Nephron (organoid): Measurements from ENCODE around the gene SIRT2.

Source experiments
- H3K27ac Mint-ChIP-seq, 3 experiments: 2 replicates each; pipeline ENCODE4 v1.8.0; 2020; ENCODE audit warnings: mixed read lengths in 3 of 3, mild to moderate bottlenecking in 2 of 3, moderate library complexity in 1 of 3
- H3K27me3 Mint-ChIP-seq: 2 replicates; pipeline ENCODE4 v1.8.0; 2021; ENCODE audit warnings: low read depth, mild to moderate bottlenecking, moderate library complexity, mixed read lengths
- H3K36me3 Mint-ChIP-seq: 2 replicates; pipeline ENCODE4 v1.8.0; 2020; ENCODE audit warnings: low read depth, mixed read lengths
- H3K4me1 Mint-ChIP-seq: 2 replicates; pipeline ENCODE4 v1.8.0; 2020; ENCODE audit warnings: mixed read lengths
- H3K4me3 Mint-ChIP-seq, 3 experiments: 2 replicates each; pipeline ENCODE4 v1.8.0; 2020; ENCODE audit warnings: mild to moderate bottlenecking in 3 of 3, mixed read lengths in 3 of 3, moderate library complexity in 2 of 3
- H3K9me3 Mint-ChIP-seq: 2 replicates; pipeline ENCODE4 v1.8.0; 2020; ENCODE audit warnings: mixed read lengths
- TF ChIP-seq, protein P1 (sequence below), 3 experiments: fragments of 200-600 bp; sonication (generic); IDR thresholded peaks; one replicate each; pipeline ENCODE4 v1.5.0; 2021; ENCODE audit warnings: antibody characterized with exemption in 3 of 3; ENCODE audit not compliant: unreplicated experiment in 3 of 3

SIRT2 gene

GRCh38 chr19:38917516-38917915 lies 18.1 kb upstream of the SIRT2 start:
- H3K4me1 Mint-ChIP-seq = peaks cover 11% of the 10 kb centered on the region
- peaks cover 3% of the 10 kb centered on the region for H3K27me3 Mint-ChIP-seq
- no peak overlapping the region for H3K4me3 Mint-ChIP-seq
- H3K36me3 Mint-ChIP-seq = peaks cover 10% of the 10 kb centered on the region
- H3K9me3 Mint-ChIP-seq = no peaks in the 10 kb centered on the region
- H3K27ac Mint-ChIP-seq = peak overlapping the region in 1 of 3 experiments; percentile 22
- TF ChIP-seq, protein P1, sequence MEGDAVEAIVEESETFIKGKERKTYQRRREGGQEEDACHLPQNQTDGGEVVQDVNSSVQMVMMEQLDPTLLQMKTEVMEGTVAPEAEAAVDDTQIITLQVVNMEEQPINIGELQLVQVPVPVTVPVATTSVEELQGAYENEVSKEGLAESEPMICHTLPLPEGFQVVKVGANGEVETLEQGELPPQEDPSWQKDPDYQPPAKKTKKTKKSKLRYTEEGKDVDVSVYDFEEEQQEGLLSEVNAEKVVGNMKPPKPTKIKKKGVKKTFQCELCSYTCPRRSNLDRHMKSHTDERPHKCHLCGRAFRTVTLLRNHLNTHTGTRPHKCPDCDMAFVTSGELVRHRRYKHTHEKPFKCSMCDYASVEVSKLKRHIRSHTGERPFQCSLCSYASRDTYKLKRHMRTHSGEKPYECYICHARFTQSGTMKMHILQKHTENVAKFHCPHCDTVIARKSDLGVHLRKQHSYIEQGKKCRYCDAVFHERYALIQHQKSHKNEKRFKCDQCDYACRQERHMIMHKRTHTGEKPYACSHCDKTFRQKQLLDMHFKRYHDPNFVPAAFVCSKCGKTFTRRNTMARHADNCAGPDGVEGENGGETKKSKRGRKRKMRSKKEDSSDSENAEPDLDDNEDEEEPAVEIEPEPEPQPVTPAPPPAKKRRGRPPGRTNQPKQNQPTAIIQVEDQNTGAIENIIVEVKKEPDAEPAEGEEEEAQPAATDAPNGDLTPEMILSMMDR (IDR thresholded peaks at IDR 0.05; ENCODE audit: unreplicated experiment in 3 of 3) = no peak

DNA sequence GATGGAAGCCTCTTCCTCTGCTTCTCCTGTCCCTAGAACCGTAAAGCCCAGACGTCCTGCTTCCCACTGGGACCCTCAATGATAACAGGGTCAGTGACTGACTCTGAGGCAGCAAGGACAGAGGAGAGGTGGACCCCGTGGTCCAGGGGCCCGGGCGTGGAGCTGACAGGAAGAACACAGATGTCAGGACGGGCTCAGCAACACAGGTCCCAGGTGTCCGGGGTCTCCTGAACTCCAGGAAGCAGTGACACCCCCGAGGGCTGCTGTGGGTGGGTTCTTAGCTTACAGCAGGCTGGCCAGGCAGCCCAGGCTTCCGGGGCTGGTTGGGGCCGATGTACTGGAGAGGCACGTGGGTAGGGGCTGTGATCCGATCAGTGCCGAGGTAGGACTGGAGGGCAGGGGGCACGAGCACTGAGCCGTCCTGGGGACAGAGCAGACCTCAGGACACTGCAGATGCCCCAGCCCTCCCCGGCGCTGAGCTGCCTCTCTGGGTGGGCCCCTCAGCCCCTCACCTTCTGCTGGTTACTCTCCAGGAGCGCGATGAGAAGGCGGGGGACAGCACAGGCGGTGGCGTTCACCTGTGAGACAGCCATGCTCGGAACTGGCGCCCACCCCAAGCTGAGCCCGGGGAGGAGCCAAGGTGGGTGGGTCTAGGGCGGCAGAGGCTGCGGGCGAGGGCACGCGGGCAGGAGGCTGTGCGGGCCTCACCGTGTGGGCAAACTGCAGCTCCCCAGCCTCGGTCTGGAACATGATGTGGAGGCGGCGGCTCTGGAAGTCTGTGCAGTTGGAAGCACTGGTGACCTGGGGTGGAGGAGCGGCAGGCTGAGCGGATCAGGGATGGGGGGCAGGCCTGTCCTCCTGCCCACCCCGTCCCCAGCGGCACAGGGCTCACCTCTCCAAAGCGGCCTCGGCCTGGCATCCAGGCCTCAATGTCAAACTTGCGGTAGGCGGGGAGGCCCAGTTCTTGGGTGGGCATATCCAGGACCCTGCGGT lies 16.2 kb upstream of the SIRT2 start:
- TF ChIP-seq, protein P1 (IDR thresholded peaks at IDR 0.05; ENCODE audit: unreplicated experiment in 3 of 3) = no peak
- peaks cover 3% of the 10 kb centered on the region for H3K27me3 Mint-ChIP-seq
- H3K4me1 Mint-ChIP-seq = peaks cover 11% of the 10 kb centered on the region
- no peaks in the 10 kb centered on the region for H3K9me3 Mint-ChIP-seq
- no peak overlapping the region for H3K4me3 Mint-ChIP-seq
- H3K27ac Mint-ChIP-seq = peak overlapping the region in 1 of 3 experiments; percentile 54
- H3K36me3 Mint-ChIP-seq = no peaks in the 10 kb centered on the region

DNA sequence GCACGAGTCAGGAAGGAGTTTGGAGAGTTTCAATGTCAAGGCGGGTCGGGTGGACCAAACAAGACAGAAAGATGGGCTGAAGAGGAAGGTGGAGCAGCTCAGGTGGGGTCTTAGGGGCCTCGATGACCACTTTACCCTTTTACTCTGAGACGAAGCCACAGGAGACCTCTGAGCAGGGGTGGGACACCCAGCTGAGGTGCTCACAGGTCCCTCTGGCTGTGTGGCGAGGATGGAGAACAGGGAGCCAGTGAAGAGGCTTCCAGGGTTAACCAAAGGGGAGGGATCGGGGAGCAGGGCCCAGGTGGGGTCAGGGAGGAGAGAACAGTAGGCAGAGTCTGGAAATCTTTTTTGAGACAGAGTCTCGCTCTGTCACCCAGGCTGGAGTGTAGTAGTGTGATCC lies 14.5 kb upstream of the SIRT2 start:
- H3K4me3 Mint-ChIP-seq = no peak overlapping the region

GRCh38 chr19:38912600-38913514 lies 13.4 kb upstream of the SIRT2 start:
- H3K27ac Mint-ChIP-seq = peak overlapping the region in 1 of 3 experiments; percentile 39
- H3K9me3 Mint-ChIP-seq = no peaks in the 10 kb centered on the region

More for the DNA sequence above, 14.5 kb upstream of the SIRT2 start:
- H3K4me1 Mint-ChIP-seq = peaks cover 7% of the 10 kb centered on the region
- TF ChIP-seq, protein P1 (IDR thresholded peaks at IDR 0.05; ENCODE audit: unreplicated experiment in 3 of 3) = no peak
- H3K27ac Mint-ChIP-seq = peak overlapping the region in 1 of 3 experiments; percentile 14
- no peaks in the 10 kb centered on the region for H3K9me3 Mint-ChIP-seq
- H3K27me3 Mint-ChIP-seq = peaks cover 3% of the 10 kb centered on the region
- no peaks in the 10 kb centered on the region for H3K36me3 Mint-ChIP-seq

DNA sequence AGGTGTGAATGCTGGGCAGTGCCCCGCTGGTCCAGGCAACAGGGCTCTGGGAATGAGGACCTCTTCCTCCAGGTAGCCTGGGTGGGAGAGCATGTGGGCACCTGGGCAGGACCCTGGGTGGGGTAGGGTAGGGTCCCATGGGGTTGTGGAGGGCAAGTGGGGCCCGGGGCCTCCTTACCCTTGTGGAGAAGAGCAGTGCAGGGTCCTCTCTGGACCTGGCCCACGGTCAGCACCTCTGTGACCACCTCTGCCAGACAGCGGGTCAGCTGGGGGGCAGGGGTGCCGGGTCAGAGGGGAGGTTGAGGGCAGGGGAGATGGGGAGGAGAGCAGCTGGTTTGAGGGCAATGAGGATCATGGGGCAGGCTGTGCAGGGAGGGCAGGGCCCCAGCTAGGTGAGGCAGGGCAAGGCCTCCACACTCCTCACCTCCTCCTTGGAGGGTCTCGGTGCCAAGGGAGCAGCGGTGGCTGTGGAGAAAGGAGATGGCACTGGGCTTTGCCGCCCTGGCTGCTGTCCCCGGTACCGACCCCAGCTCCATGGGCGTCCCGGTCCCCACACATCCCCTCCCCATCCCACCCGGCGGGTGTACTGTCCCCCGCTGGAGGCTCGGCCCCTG lies 12.1 kb upstream of the SIRT2 start:
- peaks cover 7% of the 10 kb centered on the region for H3K4me1 Mint-ChIP-seq
- H3K36me3 Mint-ChIP-seq = peaks cover 7% of the 10 kb centered on the region
- no peaks in the 10 kb centered on the region for H3K9me3 Mint-ChIP-seq
- peaks cover 3% of the 10 kb centered on the region for H3K27me3 Mint-ChIP-seq
- TF ChIP-seq, protein P1 (IDR thresholded peaks at IDR 0.05; ENCODE audit: unreplicated experiment in 3 of 3) = no peak
- no peak overlapping the region for H3K4me3 Mint-ChIP-seq
- no peak overlapping the region for H3K27ac Mint-ChIP-seq

More at GRCh38 chr19:38912600-38913514, 13.4 kb upstream of the SIRT2 start:
- H3K4me3 Mint-ChIP-seq = no peak overlapping the region
- H3K27me3 Mint-ChIP-seq = peaks cover 3% of the 10 kb centered on the region
- H3K4me1 Mint-ChIP-seq = peaks cover 7% of the 10 kb centered on the region
- TF ChIP-seq, protein P1 (IDR thresholded peaks at IDR 0.05; ENCODE audit: unreplicated experiment in 3 of 3) = no peak
- H3K36me3 Mint-ChIP-seq = peaks cover 2% of the 10 kb centered on the region
